ENCODE data around the gene UPK3A.
A peak's percentile ranks its signal among the peaks of the same experiment; 100 is the strongest.

UPK3A gene

GRCh38 chr22:45336971-45337431 is 52.3 kb downstream of the UPK3A start:
- no peak for TF ChIP-seq CTCF (IDR thresholded peaks at IDR 0.05; ENCODE audit: low read length, missing control alignments)
- H3K4me3 ChIP-seq (replicated peaks; ENCODE audit: low read depth, low read length), result no peak overlapping the region
- peak; percentile 77 for DNase-seq (ENCODE audit: low read depth)

DNA sequence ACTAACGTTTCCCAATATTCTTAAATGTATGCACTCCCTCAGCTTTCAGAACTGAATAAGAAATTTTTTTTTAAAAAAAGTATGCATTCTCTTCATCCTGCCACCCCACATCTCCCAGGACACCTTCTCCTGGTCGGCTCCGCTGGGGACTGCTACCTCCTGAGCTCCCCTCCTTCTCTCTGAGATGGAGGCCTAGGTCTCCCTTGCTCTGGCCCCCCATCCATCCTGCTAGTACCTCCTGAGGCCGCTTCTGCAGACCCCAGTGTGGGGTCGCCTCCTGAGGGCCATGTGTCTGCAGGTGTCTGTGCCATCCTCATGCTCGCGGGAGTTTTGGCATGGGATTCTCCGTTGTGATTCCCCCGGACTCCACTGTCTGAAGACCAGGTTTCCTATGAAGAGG is 52.8 kb downstream of the UPK3A start:
- DNase-seq (ENCODE audit: low read depth), result no peak
- TF ChIP-seq CTCF (IDR thresholded peaks at IDR 0.05; ENCODE audit: low read length, missing control alignments), result no peak
- no peak overlapping the region for H3K4me3 ChIP-seq (replicated peaks; ENCODE audit: low read depth, low read length)

DNA sequence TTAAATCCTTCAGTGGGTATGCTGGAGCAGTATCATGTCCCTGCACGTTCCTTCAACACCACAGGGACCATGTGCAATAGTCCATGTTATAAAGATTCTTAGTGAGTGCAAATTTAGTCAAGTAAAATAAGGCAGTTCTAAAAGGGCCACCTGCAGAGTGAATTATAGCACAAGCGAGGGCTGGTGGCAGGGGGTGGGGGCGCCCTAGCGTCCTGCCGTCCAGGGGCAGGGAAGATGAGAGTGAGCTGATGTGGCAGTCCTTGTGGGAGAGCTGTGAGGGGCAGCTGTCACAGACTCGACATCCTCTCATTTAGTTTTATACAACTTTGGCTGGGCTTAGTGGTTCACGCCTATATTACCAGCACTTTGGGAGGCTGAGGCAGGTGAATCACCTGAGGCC is 54.0 kb downstream of the UPK3A start:
- TF ChIP-seq CTCF (IDR thresholded peaks at IDR 0.05; ENCODE audit: low read length, missing control alignments), result no peak
- no peak overlapping the region for H3K4me3 ChIP-seq (replicated peaks; ENCODE audit: low read depth, low read length)

GRCh38 chr22:45340323-45340722 is 55.6 kb downstream of the UPK3A start:
- no peak for TF ChIP-seq CTCF (IDR thresholded peaks at IDR 0.05; ENCODE audit: low read length, missing control alignments)
- H3K4me3 ChIP-seq (replicated peaks; ENCODE audit: low read depth, low read length), result no peak overlapping the region
- DNase-seq (ENCODE audit: low read depth), result no peak

More for the DNA sequence above, 54.0 kb downstream of the UPK3A start:
- DNase-seq (ENCODE audit: low read depth), result no peak

GRCh38 chr22:45341498-45341897 is 56.7 kb downstream of the UPK3A start:
- no peak overlapping the region for H3K4me3 ChIP-seq (replicated peaks; ENCODE audit: low read depth, low read length)
- DNase-seq (ENCODE audit: low read depth), result no peak
- no peak for TF ChIP-seq CTCF (IDR thresholded peaks at IDR 0.05; ENCODE audit: low read length, missing control alignments)

DNA sequence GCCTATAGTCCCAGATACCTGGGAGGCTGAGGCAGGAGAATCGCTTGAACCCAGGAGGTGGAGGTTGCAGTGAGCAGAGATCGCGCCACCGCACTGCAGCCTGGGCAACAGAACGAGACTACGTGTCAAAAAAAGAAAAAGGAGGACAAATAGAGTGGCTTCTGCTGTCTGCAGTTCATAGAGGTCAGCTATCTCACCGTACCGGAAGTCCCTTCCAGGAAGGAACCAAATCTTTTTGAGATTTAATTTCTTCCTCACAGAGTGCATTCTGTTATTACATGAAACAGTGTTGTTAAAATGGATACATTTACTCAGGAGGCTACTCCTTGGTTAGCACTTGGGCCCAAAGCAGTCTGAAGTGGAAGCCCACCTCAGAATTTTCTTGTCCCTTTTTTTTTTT is 58.4 kb downstream of the UPK3A start:
- H3K4me3 ChIP-seq (replicated peaks; ENCODE audit: low read depth, low read length), result no peak overlapping the region
- no peak for TF ChIP-seq CTCF (IDR thresholded peaks at IDR 0.05; ENCODE audit: low read length, missing control alignments)
- DNase-seq (ENCODE audit: low read depth), result no peak

DNA sequence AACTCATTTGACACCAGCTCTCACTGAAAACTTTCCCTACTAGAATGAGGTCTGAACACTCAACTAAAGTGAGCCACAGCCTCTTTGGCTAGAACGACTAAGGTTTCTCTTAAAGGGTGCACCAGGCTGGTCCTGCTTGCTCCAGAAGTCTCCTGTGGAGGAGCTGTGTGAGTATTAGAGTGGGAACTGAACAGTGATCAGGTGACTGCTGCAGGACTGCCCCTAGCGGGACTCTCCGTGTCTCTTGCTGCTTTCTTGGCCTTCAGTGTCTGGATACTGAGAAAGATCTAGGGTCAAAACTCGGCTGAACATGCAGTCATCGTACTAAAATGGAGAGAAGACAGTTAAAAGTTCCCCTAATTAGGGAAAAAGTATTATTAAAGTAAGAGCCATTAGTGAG is 59.6 kb downstream of the UPK3A start:
- peak; percentile 31 for DNase-seq (ENCODE audit: low read depth)
- H3K4me3 ChIP-seq (replicated peaks; ENCODE audit: low read depth, low read length), result no peak overlapping the region
- peak; percentile 25 for TF ChIP-seq CTCF (IDR thresholded peaks at IDR 0.05; ENCODE audit: low read length, missing control alignments)
